ENCODE results near the gene OR9I1.

Gene OR9I1

GRCh38 chr11:58125469-58125868 lies at the start of gene OR9I1:
Gene OR9I1 (minus strand): TSS chr11:58125530. CDS start chr11:58119444, 6,086 bp downstream.
- peak; percentile 11 for DNase-seq (ENCODE audit: low spot score)

GRCh38 chr11:58165504-58166106 lies 40.3 kb upstream of the OR9I1 start:
- no peak for DNase-seq (ENCODE audit: low spot score)

- DNase-seq (ENCODE audit: low spot score), result no peak
Observed at GRCh38 chr11:58164990-58165389, 39.7 kb upstream of the OR9I1 start.

- DNase-seq (ENCODE audit: low spot score), result no peak
Observed at GRCh38 chr11:58164389-58164788, 39.1 kb upstream of the OR9I1 start.

- DNase-seq (ENCODE audit: low spot score), result no peak
Observed at GRCh38 chr11:58152781-58153180, 27.5 kb upstream of the OR9I1 start.

GRCh38 chr11:58142761-58143160 lies 17.4 kb upstream of the OR9I1 start:
- no peak for DNase-seq (ENCODE audit: low spot score)

GRCh38 chr11:58135171-58135570 lies 9.8 kb upstream of the OR9I1 start:
- no peak for DNase-seq (ENCODE audit: low spot score)

GRCh38 chr11:58134151-58134550 lies 8.8 kb upstream of the OR9I1 start:
- no peak for DNase-seq (ENCODE audit: low spot score)

GRCh38 chr11:58133309-58134076 lies 8.2 kb upstream of the OR9I1 start:
- no peak for DNase-seq (ENCODE audit: low spot score)

- DNase-seq (ENCODE audit: low spot score), result no peak
Observed at GRCh38 chr11:58127350-58127749, 2.0 kb upstream of the OR9I1 start.

- DNase-seq (ENCODE audit: low spot score), result no peak
Observed at GRCh38 chr11:58121096-58121495, 4.2 kb downstream of the OR9I1 start.

GRCh38 chr11:58097437-58097836 lies 27.9 kb downstream of the OR9I1 start:
- DNase-seq (ENCODE audit: low spot score), result no peak

- no peak for DNase-seq (ENCODE audit: low spot score)
Observed at GRCh38 chr11:58086528-58086927, 38.8 kb downstream of the OR9I1 start.

- peak; percentile 35 for DNase-seq (ENCODE audit: low spot score)
Observed at GRCh38 chr11:58075781-58076180, 49.5 kb downstream of the OR9I1 start.

- DNase-seq (ENCODE audit: low spot score), result no peak
Observed at GRCh38 chr11:58070585-58070984, 54.7 kb downstream of the OR9I1 start.

- DNase-seq (ENCODE audit: low spot score), result no peak
Observed at GRCh38 chr11:58068655-58069054, 56.7 kb downstream of the OR9I1 start.

- DNase-seq (ENCODE audit: low spot score), result no peak
Observed at GRCh38 chr11:58067685-58068084, 57.6 kb downstream of the OR9I1 start.

Measured in AG08396 (cell line).